Erythroblast (primary cell): ENCODE data around the gene CAPS.

Experiments used
- GATA1 ChIP-seq: IDR thresholded peaks from 2 replicates; pipeline ENCODE4 v1.6.1; 2011; ENCODE audit warnings: low read depth, mild to moderate bottlenecking, control low read depth, low read length, moderate library complexity
- POLR2A ChIP-seq: IDR thresholded peaks from 2 replicates; pipeline ENCODE4 v1.6.1; 2011; ENCODE audit warnings: mild to moderate bottlenecking, low read length

DNA sequence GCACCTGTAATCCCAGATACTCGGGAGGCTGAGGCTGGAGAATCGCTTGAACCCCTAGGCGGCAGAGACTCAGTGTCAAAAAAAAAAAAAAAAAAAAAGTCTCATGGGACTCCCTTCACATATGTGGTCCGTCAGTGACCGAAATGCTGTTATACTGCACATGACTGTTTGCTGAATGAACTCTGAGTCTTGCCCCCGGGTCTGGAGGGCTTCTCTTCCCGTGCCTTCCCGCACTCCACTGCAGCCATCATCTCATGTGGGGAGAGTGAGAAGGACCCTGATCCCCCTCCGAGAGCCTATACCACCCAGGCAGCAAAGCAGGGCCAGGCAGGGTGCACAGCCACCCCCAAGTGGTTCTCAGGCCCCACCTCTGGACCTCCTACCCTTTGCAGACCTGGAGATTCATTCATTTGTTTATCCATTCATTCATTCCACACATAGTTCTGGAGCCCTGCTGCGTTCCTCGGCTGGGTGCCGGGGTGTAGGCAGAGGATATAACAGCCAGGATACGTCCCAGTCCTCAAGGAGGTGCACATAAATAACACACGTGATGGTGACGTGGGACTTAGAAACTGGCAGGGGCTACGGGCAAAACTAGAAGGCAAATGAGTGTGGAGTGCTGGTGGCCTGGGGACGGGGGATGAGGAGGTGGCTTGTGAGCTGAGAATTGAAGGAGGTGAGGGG lies 24.6 kb upstream of the CAPS start:
- TF ChIP-seq POLR2A (no peak), GATA1 (no peak)
